Measurements from ENCODE around the gene PLET1.

PLET1 gene, protein sequence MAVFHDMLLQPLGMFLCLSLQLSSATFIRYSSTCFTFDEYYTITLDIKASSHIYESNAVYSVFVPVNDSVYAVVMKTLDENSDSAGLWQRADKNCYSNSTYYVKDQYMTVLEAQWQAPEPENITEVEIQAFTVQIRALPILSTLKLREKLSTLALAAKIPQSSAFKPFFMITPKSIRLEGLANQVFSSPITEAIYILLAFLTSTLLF

DNA sequence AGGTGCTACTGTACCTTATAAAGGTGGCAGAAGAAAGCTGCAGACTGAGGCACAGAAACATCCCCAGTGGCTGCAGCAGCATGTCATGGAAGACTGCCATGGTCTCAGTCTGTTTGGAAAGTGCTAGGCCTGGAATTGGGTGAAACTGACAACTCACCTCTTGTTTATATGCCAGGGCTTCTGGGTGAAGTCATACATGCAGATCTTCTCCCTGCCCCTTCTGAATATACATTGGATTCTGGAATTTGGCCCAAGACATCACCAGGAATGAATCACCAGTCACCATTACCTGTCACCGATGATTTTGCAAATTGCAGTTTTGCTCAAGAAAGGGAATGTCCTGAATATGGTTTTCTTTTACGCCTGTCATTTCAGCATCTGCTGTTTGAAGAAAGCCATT, at the start of gene PLET1:
PLET1 (minus strand) TSS at position 371 of the 400 bp plus-strand sequence; CDS start at position 100, 271 bp downstream.
- no peak for DNase-seq

DNA sequence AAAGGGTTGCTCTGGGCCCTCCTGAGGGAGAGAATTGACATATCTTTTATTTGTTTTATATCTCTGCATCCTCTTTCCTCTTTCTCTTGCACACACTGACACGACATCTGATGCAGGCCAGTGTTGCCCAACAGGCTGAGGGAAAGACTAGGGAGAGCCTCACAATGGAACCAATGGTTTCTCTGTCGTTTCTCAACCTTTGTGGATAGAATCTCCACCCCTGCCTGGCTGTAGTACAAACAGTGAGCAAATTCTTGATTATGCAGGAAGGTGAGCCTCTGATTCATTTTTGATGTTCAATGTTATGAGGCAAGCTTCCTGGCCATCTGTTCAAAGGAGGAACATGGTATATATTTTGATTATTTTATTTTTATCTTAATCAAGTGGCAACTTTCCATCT, 49.8 kb upstream of the PLET1 start:
- DNase-seq = no peak

DNA sequence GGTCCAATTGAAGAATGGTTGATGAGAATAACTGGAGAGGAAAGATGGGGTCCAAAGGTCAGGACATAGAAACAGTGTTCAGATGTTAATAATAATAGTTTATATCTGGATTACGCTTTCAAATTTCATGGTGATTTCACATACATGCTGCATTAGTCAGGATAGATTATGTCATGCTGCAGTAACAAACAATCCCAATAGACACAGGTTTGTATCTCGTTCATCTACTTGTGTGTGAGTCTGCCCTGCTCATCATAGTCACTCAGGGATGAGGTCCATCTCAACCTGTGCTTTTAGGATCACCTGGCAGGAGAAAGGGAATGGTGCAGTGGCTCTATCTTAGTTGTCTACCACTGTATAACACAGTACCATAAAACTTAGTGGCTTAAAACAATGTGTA, 48.0 kb upstream of the PLET1 start:
- no peak for DNase-seq

DNA sequence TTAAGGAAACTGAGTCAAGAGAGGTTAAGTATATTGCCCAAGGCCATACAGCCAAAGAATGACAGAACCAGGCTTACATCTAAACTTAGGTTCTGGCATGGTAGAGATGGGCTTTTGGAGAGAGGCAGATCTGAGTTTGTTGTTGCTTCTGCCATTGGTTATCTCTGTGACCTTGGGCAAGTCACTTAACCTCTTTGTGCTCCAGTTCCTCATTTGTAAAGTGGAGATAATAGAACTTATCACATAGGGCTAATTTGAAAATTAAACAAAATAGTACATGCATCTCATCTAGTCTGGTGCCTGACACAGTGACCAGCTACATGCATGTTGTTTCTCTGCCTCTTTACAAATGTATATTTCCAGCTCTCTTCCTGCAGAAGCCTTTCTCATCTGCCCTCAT, 47.0 kb upstream of the PLET1 start:
- no peak for DNase-seq

DNA sequence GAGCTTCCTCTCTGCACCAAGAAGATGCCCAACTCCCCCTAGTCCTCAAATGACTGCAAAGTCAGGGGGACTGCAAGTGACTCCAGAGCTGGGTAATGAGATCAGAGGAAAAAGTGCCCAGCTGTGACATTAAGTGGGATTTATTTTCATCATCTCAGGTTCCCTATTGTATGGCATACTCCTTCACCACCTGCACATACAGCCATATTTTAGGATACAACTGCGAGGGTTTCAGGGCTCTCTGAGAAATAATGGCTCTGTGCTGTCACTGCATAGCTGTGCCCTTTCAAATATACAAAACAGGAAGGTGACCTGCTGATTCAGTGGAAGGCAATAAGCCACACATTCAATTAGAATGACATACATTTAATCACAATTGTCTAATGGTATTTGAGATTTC, 45.6 kb upstream of the PLET1 start:
- no peak for DNase-seq

DNA sequence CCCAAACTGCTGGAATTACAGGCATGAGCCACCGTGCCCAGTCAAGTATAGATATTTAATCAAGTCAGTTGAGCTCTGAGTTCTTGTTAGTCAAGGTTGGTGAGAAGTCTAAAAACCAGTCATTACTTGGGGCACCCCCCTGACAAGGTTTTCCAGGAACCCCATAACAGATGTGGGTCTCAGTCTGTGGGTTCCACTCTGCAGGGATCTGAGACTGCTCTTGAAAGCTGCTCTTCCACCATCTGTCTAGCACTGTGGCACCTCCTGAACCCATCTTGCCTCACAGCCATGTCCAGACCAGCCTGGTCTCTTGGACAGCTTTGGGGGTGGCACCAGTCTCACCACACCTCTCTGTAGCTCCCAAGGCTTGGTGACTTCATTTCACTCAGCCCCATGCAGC, 44.3 kb upstream of the PLET1 start:
- DNase-seq = no peak

DNA sequence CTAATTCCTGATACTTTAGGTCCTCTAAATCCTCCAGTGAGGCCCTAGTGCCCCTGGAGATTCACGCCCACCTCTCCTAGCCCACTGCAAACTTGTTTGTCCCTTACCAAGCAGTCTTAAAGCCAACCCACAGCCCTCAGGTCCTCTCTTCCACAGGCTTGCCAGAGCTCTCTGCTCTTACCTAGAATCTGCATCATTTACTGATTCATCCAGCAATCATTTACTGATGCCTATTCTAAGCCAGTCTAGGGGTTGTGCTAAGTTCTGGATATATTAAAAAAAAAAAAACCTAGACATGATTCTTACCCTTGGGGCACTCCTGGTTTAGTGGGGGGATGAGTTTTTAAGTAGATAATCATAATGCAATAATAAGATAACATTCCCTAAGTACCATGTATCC, 43.0 kb upstream of the PLET1 start:
- DNase-seq = no peak

- peak; percentile 40 for DNase-seq
These were observed 41.7 kb upstream of the PLET1 start for GRCh38 chr11:112302226-112302868.

DNA sequence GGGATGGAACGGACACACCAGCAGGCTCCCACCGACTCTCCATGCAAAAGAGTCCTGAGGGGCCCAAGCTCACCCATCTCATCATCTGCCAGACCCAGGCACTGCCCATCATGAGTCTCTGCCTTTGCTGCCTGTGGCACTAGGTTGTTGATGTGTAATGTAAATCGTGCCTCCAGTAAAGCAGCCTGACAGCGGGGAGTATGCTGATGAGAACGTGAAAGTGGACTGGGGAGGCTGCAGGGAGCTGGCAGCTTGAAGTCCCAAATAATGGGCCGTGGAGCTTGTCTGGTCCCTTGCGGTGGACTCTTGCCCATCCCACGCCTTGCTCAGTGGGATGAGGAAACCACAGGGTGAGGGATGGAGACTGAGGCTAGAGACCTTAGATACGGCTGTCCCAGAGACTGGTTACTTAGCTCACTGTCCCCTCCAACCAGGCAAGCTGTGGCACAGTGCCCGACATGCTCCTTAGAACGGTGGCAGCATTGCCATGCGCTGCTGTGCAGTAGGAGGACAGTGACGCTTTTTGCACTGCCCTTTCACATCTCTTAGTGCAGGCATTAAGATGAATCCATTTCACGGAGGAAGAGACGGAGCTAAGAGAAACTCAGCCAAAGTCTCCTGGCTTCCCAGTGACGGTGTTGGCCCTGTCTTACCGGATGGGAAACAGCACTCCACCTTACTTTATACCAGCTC, 39.6 kb upstream of the PLET1 start:
- DNase-seq = no peak

DNA sequence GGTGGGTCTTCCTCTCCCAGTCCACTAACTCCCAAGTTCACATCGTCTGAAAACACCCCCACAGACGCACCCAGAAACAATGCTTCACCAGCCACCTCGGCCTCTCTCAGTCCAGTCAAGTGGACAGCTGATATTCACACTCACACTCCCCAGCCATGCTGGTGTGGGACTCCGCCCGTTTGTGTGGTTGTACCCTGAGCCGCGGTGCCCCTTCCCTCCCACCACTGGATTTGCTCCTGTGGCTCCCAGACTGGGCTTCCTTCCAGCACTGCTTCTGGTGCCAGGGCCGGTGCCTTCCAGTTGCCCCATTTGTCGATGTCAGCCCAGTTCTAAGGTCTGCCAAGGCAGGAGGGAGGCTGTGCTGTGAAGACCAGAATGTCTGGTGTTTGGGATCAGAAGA, 37.9 kb upstream of the PLET1 start:
- no peak for DNase-seq

GRCh38 chr11:112297248-112297866, 36.7 kb upstream of the PLET1 start:
- DNase-seq = no peak

DNA sequence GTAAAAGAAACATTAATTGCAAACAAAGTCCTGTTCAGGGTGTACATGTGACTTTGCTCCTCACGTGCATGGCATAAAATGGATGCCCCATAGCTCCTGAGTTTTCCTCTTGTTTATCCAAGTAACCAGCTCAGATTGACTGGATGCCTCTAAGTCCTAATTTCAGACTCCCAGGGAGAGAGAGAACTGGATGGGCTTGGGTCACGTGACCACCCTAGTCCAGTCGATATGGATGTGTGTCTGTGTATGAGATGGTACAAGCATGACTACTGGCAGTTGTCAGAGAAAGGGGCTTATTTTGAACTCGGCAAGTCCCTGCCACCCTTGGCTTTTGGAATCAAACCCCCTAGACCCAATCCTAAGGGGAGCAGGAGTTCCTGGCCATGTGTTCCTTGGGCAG, 35.4 kb upstream of the PLET1 start:
- DNase-seq = no peak

- no peak for DNase-seq
These were observed 34.2 kb upstream of the PLET1 start for GRCh38 chr11:112294688-112295340.

- DNase-seq = no peak
These were observed 33.0 kb upstream of the PLET1 start for GRCh38 chr11:112293614-112294013.

GRCh38 chr11:112292785-112293407, 32.2 kb upstream of the PLET1 start:
- peak; percentile 93 for DNase-seq

GRCh38 chr11:112292188-112292587, 31.5 kb upstream of the PLET1 start:
- no peak for DNase-seq

DNA sequence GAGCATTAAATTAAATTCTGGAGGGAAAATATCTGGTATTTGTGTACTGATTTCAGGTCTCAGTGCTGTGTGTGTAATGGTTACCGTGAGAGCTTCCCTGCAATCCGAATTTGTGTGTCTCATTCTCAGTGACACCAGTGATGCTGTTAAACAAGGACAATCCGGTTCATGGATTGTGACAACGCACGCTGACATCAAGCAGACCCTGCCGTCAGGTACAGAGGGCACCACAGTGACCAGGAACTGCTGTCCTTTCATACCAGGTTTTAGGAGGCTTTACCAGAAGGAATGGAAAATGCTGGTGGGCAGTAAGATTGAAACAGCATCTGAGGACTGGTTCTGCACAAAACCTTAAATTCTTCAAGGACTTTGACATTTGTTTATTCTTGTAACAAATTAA, 30.5 kb upstream of the PLET1 start:
- DNase-seq = no peak

DNA sequence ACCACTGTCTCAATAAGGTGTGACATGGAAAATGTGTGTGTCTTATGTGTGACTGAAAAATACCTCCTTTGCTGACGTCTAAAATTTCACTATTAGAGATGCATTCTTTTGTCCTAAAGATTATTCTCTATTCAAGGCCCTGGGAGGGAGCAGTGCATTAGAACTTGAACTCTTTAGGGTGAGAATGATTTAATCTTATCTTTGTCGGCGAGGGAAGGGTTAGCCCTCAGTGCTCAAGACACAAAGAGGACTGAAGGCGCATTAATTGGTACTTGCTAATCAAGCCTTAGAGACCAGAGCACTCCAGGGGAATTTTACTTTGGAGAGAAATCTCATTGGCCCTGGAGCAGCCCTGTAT, 29.8 kb upstream of the PLET1 start:
- no peak for DNase-seq

DNA sequence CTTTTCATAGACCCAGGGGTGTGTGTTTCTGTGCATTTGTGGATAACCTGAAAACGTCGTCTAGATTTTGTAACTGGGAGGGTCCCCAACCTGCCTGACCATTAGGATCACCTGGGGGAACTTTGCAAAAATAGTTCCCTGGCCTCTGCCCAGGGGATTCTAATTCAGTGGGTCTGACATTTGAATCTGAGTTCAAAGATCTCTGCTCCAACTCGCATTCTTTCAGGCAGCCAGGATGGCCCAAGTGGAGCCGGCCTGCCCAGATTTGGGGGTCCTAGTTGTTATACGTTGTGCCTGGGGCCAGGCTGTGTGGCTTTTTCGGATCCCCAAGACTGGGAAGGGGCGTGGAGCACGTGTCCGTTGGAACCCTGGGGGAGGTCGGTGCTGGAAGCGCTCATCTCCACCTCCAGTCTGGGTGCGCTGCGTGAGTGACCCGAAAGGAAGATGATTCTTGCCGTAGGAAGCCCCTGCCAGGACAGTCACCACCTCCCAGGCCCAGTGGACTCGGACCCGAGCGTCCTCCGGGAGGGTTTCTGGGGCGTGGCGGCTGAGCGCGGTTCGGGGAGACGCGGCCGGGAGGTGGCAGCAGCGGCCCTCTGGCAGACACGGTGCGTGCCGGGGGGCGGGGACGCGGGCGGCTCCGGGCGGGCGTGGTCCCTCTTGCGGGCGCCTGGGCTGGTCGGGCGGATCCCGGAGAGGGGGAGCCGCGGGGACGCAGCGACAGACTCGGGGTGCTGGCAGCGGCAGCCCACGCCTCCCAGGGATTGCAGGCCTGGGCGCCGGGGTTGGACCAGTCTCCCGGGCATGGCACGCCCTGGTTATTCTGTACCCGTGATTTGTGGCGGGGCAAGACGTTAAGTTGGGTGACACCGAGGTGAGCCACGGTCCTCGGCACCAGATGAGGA, 29.2 kb upstream of the PLET1 start:
- peak; percentile 75 for DNase-seq

DNA sequence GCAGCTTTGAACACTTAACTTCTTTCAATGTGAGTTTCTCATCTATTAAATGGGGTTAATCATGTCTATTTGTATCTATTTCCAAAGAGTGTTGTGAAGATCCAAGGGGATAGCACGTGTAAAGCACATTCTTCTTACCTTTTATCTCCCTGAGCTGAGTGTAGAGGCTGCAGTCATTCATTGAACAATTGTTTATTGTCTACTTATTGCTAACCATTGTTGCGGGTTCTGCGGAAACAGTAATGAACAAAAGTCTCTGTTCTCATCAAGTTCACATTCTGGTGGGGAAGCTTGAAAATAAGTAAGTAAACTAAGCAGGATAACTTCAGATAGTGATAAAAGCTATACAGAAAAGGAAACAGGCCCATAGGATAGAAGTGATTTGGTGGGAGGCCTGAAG, 27.4 kb upstream of the PLET1 start:
- DNase-seq = no peak

DNA sequence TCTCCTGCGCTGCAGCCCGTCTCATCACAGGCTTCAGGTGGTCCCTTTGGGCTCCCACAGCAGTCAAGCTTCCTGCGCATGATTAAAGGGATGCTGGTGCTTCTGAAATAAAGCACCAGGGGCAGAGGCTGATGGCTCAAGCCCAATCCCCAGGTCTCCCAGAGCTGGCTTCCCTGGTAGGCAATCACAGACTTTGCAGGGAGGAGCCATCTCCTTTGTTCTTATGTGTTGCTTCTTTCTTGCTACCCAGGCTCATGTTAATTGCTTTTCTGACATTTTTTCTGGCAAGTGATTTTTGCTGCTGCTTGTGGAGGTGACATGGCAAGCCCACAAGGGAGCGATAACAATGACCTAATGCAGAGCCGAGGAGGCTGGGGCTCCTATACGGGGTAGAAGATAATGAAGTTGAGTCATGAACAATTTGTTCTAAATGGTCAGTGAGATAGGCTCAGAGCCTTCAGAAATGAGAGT, 25.2 kb upstream of the PLET1 start:
- DNase-seq = peak; percentile 23

- no peak for DNase-seq
These were observed 21.1 kb upstream of the PLET1 start for GRCh38 chr11:112281726-112282125.
